ENCODE data around the gene USP31. TPM values are rescaled to one million over a fixed set of nuclear protein-coding genes. Genes with fewer than 3 reads are reported as not detected.

The USP31 gene
- total and polyA plus RNA-seq, 8 donors = 1.7 to 18.5 (median 5.8) TPM

DNA sequence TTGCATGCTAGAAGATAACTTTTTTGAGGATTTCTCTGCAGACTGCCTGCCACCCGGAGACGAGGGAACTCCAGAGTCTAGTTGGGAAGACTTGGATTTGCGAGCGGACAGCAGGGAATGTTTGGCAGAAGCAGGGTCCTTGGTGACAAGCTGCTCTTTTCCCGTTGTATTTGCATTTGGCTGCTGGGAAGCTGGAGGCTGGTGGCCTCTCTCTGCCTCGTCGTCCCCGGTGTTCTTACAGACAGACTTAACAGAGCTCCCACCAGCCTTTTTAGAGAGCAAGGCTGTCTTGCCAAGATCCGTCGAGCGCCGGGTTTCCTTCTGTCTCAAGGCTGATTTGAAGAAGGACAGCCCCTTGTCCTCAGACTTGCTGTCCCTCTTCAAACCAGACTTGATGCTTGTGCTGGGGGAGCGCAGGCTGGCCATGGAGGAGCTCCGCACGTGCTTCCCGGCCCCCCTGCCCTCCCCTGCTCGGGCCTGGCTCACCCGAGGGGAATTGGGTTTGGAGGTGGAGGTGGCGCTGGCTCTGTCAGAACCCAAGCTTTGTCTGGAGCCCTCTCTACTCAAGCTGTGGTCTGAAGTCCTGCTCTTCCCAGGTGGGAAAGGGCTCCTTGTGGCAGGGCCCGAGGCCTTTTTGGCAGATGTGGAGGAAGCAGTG, 81.0 kb downstream of the USP31 start:
- Histone ChIP-seq H3K27ac (no peak overlapping the region), H3K4me3 (no peak overlapping the region), H3K36me3 (peaks cover 24 to 73% (median 63%) of the 10 kb centered on the region in 4 donors), H3K27me3 (no peaks in the 10 kb centered on the region), H3K4me1 (peaks cover 0 to 17% (median 10%) of the 10 kb centered on the region in 4 donors), H3K9me3 (no peaks in the 10 kb centered on the region)
- intact Hi-C loops (cut with DNase I; ENCODE audit: low total_unique reads) = no loop called here
- TF ChIP-seq POLR2A (IDR thresholded peaks at IDR 0.05) (no peak), POLR2AphosphoS5 (IDR thresholded peaks at IDR 0.05) (no peak), EP300 (IDR thresholded peaks at IDR 0.05) (no peak)
- TF ChIP-seq, protein P1, sequence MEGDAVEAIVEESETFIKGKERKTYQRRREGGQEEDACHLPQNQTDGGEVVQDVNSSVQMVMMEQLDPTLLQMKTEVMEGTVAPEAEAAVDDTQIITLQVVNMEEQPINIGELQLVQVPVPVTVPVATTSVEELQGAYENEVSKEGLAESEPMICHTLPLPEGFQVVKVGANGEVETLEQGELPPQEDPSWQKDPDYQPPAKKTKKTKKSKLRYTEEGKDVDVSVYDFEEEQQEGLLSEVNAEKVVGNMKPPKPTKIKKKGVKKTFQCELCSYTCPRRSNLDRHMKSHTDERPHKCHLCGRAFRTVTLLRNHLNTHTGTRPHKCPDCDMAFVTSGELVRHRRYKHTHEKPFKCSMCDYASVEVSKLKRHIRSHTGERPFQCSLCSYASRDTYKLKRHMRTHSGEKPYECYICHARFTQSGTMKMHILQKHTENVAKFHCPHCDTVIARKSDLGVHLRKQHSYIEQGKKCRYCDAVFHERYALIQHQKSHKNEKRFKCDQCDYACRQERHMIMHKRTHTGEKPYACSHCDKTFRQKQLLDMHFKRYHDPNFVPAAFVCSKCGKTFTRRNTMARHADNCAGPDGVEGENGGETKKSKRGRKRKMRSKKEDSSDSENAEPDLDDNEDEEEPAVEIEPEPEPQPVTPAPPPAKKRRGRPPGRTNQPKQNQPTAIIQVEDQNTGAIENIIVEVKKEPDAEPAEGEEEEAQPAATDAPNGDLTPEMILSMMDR (IDR thresholded peaks at IDR 0.05) = no peak
- DNase-seq = no peak
- WGBS, 5 donors = 93 to 96% (median 95%) methylated on average over 15 to 20 of the region's 20 CpGs

DNA sequence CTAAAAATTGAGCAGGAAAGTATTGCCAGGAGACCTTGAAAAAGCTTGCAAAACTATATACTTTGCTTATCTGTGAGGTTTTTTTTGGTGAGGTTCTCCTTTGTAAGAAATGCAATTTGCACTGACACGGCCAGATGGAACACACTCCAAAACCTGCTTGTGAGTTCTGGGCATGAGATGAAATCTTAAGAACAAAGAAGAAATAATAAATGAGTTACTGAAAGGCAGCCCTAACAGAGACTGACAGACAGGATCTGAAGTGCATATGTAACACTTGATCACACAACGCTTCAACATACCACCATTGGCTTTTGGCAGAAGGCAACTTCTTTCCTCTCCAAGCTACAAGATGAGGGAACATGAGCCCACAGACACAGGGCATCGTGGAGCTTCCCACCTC, 82.6 kb downstream of the USP31 start:
- H3K36me3 ChIP-seq = peaks cover 24 to 58% (median 49%) of the 10 kb centered on the region in 4 donors
- H3K27me3 ChIP-seq = no peaks in the 10 kb centered on the region
- no peak overlapping the region for H3K27ac ChIP-seq
- DNase-seq = no peak
- H3K4me1 ChIP-seq = peaks cover 0 to 10% (median 4%) of the 10 kb centered on the region in 4 donors
- H3K4me3 ChIP-seq = no peak overlapping the region
- 77 to 90% (median 86%) methylated on average over 3 of the region's 3 CpGs for WGBS, 5 donors
- TF ChIP-seq POLR2A (IDR thresholded peaks at IDR 0.05) (no peak), POLR2AphosphoS5 (IDR thresholded peaks at IDR 0.05) (no peak), EP300 (IDR thresholded peaks at IDR 0.05) (no peak)
- TF ChIP-seq, protein P1 (IDR thresholded peaks at IDR 0.05) = no peak
- intact Hi-C loops (cut with DNase I; ENCODE audit: low total_unique reads) = no loop called here
- no peaks in the 10 kb centered on the region for H3K9me3 ChIP-seq

DNA sequence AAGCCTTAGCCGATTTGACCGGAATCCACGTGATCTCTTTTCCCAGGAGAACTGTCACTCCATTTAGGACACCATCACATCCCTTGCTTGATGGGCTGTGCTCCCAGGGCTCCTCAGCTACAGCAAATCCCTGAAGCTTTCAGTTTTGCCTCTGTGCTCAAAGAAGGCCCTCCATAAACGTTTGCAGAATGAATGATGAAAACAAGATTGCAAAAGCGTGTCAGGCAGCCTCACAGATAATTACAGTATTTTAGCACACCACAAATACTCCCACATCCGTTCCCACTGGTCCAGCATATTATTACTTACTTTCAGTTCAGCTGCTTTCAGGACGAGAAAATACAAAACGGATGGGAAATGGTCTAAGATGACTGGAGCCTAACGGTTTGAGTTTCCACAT, 84.6 kb downstream of the USP31 start:
- WGBS, 5 donors = 62 to 79% (median 76%) methylated on average over 9 of the region's 9 CpGs
- Histone ChIP-seq H3K27ac (no peak overlapping the region), H3K27me3 (peaks cover 0 to 5% (median 2%) of the 10 kb centered on the region in 3 donors), H3K9me3 (no peaks in the 10 kb centered on the region), H3K36me3 (peaks cover 20 to 37% (median 30%) of the 10 kb centered on the region in 4 donors), H3K4me1 (peaks cover 0 to 5% (median 0%) of the 10 kb centered on the region in 4 donors), H3K4me3 (no peak overlapping the region)
- intact Hi-C loops (cut with DNase I; ENCODE audit: low total_unique reads) = no loop called here
- no peak for DNase-seq
- TF ChIP-seq, protein P1 (IDR thresholded peaks at IDR 0.05) = no peak
- no peak for TF ChIP-seq POLR2AphosphoS5 (IDR thresholded peaks at IDR 0.05)
- TF ChIP-seq POLR2A (IDR thresholded peaks at IDR 0.05) = no peak
- TF ChIP-seq EP300 (IDR thresholded peaks at IDR 0.05) = no peak

DNA sequence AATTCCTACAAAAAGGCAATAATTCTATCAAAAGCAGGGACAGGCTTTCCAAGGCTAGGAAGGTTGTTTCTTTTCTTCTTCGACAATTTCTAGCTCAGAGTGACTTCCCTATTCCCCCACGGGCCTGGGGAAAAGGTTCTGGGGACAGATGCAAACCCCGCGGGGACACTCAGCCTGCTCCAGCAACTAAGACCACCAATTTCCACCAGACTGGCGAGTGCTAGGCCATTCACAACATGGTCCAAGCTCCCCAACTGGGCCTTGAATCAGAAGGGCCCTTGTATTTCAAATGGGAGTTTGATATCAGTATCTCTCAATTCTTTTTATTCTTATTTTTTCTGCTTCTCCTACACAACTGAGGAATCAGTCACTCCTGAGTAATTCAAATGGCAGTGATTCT, 86.7 kb downstream of the USP31 start:
- intact Hi-C loops (cut with DNase I; ENCODE audit: low total_unique reads) = no loop called here
- H3K27me3 ChIP-seq = peaks cover 0 to 23% (median 5%) of the 10 kb centered on the region in 3 donors
- H3K27ac ChIP-seq = no peak overlapping the region
- no peak overlapping the region for H3K4me3 ChIP-seq
- TF ChIP-seq EP300 (IDR thresholded peaks at IDR 0.05) (no peak), POLR2A (IDR thresholded peaks at IDR 0.05) (no peak), POLR2AphosphoS5 (IDR thresholded peaks at IDR 0.05) (no peak)
- TF ChIP-seq, protein P1 (IDR thresholded peaks at IDR 0.05) = no peak
- peaks cover 0 to 5% (median 0%) of the 10 kb centered on the region in 4 donors for H3K4me1 ChIP-seq
- no peak for DNase-seq
- H3K36me3 ChIP-seq = peaks cover 0 to 16% (median 9%) of the 10 kb centered on the region in 4 donors
- WGBS, 5 donors = 80 to 88% (median 84%) methylated on average over 5 of the region's 5 CpGs
- no peaks in the 10 kb centered on the region for H3K9me3 ChIP-seq
